Heart right ventricle (tissue), 16 donors: Measurements from ENCODE around the gene CKS1B. TPM values are rescaled to one million over a fixed set of nuclear protein-coding genes. Genes with fewer than 3 reads are reported as not detected.

Source experiments
- ATAC-seq, 8 donors: fragments of 200-7000 bp; cut with Tn5 transposase; one replicate each; pipeline ENCODE4 v1.9.1; 2020; ENCODE audit warnings: mild to moderate bottlenecking in 8 of 8, moderate library complexity in 8 of 8, moderate number of reproducible peaks in 1 of 8
- DNase-seq, 2 donors: peaks; one replicate each; pipeline ENCODE4 v3.0.0-alpha.2; 2020
- H3K27ac ChIP-seq, 10 donors: fragments of 200-600 bp; sonication (generic) in 2 of 10; one replicate each; pipeline versions ENCODE4 v1.5.0 to v1.8.0; 2020 to 2022; ENCODE audit warnings: mild to moderate bottlenecking in 3 of 10
- H3K27me3 ChIP-seq, 7 donors: fragments of 200-600 bp; one replicate each; pipeline ENCODE4 v1.8.0; 2021 to 2022; ENCODE audit warnings: mild to moderate bottlenecking in 2 of 7
- H3K36me3 ChIP-seq, 9 donors: fragments of 200-600 bp; sonication (generic) in 1 of 9; one replicate each; pipeline versions ENCODE4 v1.5.0 to v1.8.0; 2020 to 2022; ENCODE audit warnings: mild to moderate bottlenecking in 2 of 9
- H3K4me1 ChIP-seq, 9 donors: fragments of 200-600 bp; sonication (generic) in 1 of 9; one replicate each; pipeline versions ENCODE4 v1.5.0 to v1.8.0; 2020 to 2022; ENCODE audit warnings: mild to moderate bottlenecking in 4 of 9
- H3K4me3 ChIP-seq, 10 donors: fragments of 200-600 bp; sonication (generic) in 2 of 10; one replicate each; pipeline versions ENCODE4 v1.5.0 to v1.8.0; 2020 to 2022; ENCODE audit warnings: mild to moderate bottlenecking in 7 of 10, moderate library complexity in 2 of 10
- H3K9me3 ChIP-seq, 11 donors: fragments of 200-600 bp in 10 of 11; sonication (generic) in 2 of 11; one replicate each; pipeline versions ENCODE4 v1.5.0 to v1.8.0; 2013 to 2022; ENCODE audit warnings: mild to moderate bottlenecking in 2 of 11, control low read depth in 1 of 11, moderate library complexity in 1 of 11
- WGBS, 2 donors: extraction: QIAGEN DNeasy Blood & Tissue Kit; methylation state at CpG; one replicate each; pipeline ENCODE4 v1.1.7; 2013; ENCODE audit warnings: inconsistent platforms in 1 of 2; 5-methylcytosine and 5-hydroxymethylcytosine counted together
- intact Hi-C, 10 donors: fragments of 100-400 bp; cut with DNase I; formaldehyde crosslinking; loops; one replicate each; pipeline versions ENCODE4 v1.11.1 to v1.14.2; 2022
- polyA plus RNA-seq, 2 donors: library from polyadenylated mRNA; stranded (reverse); fragments of 200-250 nt; gene quantifications; one replicate each; pipeline ENCODE4 v1.2.3, GENCODE V29; 2013
- total RNA-seq, 10 donors: library from RNA; stranded (reverse); fragmentation: NEBNext Ultra II Directional in 3 of 10; extraction: Animal tissue kit (Norgen Biotek cat#: 25700) in 3 of 10; gene quantifications; one replicate each; pipeline versions ENCODE4 v1.2.1 to v1.2.4, GENCODE V29; 2021 to 2023
- TF ChIP-seq, protein P1 (sequence below), 9 donors: fragments of 200-600 bp; sonication (generic) in 2 of 9; IDR thresholded peaks; one replicate each; pipeline versions ENCODE4 v1.5.0 to v1.8.0; 2021 to 2022; ENCODE audit warnings: antibody characterized with exemption in 9 of 9, mild to moderate bottlenecking in 5 of 9, moderate library complexity in 1 of 9
- donor health status: Arrhythmogenic right ventricular cardiomyopathy.
- donor health status: ischemic (EF 13 %, LVEDD 7.1; RV severe dilation, severe dysfunction).
- donor health status: healthy with polysubstance abuse.
- donor health status: DM: no; HTN: yes; CAD: no.
- donor health status: DM: no; HTN: no; CAD: no.
- donor health status: ischemic (EF 25% LVEDD 6.9; RV normal size, moderate dysfunction).
- donor health status: ischemic (EF 25% LVEDD 5.7; RV mildly dilated, moderate dysfunction).
- donor health status: healthy.
- donor health status: DM: yes; HTN: yes; CAD: no.
- donor health status: Ischemic cardiomyopathy.
- donor health status: ischemic (EF 35%, LVEDD 5.7; RV mildly dilated, moderate dysfunction).
- donor health status: nonischemic (EF 11% LVEDD 7.7; RV severe dilation, severe dysfunction).
- donor health status: DM: yes; HTN: yes; CAD: no.
- donor health status: PGD.
- donor health status: ischemic (EF 29% LVEDD 5.4; RV normal size, mild dysfunction).
- donor health status: nonischemic (EF 23%, LVEDD 6.1; RV moderate dilation, normal function).

The CKS1B gene
- total and polyA plus RNA-seq, 12 donors, result 4.6 to 36.7 (median 17.5) TPM

DNA sequence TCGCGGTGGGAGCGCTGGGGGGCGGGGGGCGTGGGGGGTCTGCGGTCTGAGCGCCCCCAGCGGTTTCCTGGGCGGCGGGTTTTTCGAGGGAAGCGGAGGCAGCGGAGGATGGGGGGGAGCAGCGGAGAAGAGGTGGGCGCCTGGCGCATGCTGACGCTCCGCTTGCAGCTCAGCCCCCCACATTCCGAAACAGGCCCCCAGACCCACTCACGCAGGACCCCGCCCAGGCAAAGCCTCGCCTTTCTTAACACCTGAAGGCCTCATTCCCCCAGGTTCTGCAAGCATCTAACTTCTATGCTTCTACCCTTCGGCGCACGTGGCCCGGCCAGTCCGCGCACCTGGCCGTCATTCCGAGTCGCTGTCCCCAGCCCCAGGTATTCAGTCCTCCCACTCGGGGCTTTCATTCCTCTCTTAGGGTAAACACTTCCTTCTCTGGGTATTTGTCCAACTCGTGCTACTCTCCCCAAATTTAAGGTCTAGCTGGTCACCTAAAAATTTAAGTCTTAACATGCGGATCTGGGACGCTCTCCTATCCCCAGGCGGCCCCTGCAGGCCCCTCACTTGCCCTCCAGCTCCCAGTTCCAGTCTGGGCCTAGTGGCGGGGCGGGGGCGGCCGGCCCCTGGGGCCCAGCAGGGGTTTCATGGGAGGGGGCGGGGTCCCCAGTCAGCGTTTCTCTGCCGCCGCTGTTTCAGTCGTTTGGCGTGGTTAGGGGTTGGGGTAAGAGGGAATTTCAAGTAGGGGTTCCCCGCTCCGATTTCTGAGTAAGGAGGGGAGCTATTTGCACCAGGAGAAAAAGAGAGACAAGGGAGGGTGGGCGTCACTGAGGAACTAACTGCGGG, 25.3 kb downstream of the CKS1B start:
- intact Hi-C loops, result loop anchor here in 9 of 10 donors (2.0 to 10.0 kb wide), 5 partner anchors 17 to 65 kb away; partner anchors contain the start of genes PYGO2 (in 7 of the 9), CKS1B (in 3 of the 9), ADAM15 (in 1 of the 9) and EFNA4 (in 1 of the 9)
- H3K36me3 ChIP-seq, result no peaks in the 10 kb centered on the region
- DNase-seq (no peak), ATAC-seq (no peak)
- 1 to 2% methylated on average over 50 of the region's 50 CpGs for WGBS, 2 donors
- H3K27me3 ChIP-seq, result no peaks in the 10 kb centered on the region
- H3K4me1 ChIP-seq, result peaks cover 14 to 57% (median 29%) of the 10 kb centered on the region in 9 donors
- H3K27ac ChIP-seq, result peak overlapping the region; percentile 80 to 98 (median 95)
- TF ChIP-seq, protein P1, sequence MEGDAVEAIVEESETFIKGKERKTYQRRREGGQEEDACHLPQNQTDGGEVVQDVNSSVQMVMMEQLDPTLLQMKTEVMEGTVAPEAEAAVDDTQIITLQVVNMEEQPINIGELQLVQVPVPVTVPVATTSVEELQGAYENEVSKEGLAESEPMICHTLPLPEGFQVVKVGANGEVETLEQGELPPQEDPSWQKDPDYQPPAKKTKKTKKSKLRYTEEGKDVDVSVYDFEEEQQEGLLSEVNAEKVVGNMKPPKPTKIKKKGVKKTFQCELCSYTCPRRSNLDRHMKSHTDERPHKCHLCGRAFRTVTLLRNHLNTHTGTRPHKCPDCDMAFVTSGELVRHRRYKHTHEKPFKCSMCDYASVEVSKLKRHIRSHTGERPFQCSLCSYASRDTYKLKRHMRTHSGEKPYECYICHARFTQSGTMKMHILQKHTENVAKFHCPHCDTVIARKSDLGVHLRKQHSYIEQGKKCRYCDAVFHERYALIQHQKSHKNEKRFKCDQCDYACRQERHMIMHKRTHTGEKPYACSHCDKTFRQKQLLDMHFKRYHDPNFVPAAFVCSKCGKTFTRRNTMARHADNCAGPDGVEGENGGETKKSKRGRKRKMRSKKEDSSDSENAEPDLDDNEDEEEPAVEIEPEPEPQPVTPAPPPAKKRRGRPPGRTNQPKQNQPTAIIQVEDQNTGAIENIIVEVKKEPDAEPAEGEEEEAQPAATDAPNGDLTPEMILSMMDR (IDR thresholded peaks at IDR 0.05), result no peak
- peak overlapping the region; percentile 28 to 97 (median 91) for H3K4me3 ChIP-seq
- no peaks in the 10 kb centered on the region for H3K9me3 ChIP-seq

DNA sequence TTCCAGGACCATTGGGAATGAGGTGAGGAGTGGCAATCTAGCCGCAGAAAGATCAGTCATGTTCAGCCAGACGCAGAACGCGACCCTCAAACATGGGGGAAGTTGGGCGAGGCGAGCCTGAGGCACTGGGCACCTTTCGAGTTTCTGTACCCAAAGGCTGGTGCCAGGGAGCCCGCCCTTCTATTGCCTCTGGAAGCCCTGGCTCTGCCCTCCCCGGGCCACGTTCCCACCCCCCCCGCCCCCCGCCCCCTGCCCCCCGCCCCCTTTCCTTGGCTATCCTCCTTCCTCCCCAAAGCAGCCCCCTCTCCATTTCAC, 25.9 kb downstream of the CKS1B start:
- intact Hi-C loops, result loop anchor here in 5 of 10 donors (2.0 to 10.0 kb wide), 4 partner anchors 26 to 64 kb away; partner anchors contain the start of genes CKS1B (in 3 of the 5), ADAM15 (in 1 of the 5), EFNA4 (in 1 of the 5) and PYGO2 (in 1 of the 5)
- Histone ChIP-seq H3K4me1 (peaks cover 19 to 63% (median 35%) of the 10 kb centered on the region in 9 donors), H3K27me3 (no peaks in the 10 kb centered on the region), H3K36me3 (no peaks in the 10 kb centered on the region), H3K4me3 (peak overlapping the region; percentile 50 to 97 (median 91)), H3K9me3 (no peaks in the 10 kb centered on the region), H3K27ac (peak overlapping the region; percentile 80 to 98 (median 95))
- 0 to 3% methylated on average over 10 to 12 of the region's 13 CpGs for WGBS, 2 donors
- DNase-seq (no peak), ATAC-seq (peak in 1 of 8 donors; percentile 0)
- TF ChIP-seq, protein P1 (IDR thresholded peaks at IDR 0.05), result no peak

DNA sequence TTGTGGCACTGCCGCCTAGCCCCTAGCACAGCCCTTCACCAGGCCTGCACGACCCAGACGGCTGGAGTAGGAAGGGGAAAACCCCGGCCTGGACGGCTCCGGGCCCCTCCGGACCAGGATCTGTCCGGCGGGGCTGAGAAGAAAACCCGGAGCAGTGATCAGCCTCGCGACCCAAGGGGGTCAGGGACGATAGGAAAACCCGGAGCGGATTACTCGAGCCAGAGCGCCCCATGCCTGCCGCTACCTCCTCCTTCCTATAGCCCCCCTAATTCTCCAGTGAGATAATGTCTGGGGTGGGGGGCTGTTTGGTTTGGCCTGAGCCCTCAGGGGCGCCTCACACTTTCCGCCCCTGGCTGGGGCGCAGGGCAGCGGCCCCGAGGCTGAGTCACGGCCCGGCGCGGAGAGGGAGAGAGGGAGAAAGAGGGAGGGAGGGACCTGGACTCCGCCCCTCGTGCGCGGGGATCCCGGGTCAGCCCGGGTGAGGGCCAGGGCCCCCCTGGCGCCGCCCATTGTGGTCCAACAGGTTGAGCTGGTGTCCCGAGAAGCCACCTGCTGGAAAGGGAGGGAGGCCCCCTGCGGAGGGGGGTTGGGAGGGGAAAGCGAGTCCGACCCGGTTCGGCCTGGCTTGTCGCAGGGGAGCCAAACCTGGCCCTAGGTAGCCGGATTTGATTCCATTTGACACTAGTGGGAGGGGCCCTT, 26.4 kb downstream of the CKS1B start:
- Histone ChIP-seq H3K36me3 (no peaks in the 10 kb centered on the region), H3K4me1 (peaks cover 21 to 63% (median 40%) of the 10 kb centered on the region in 9 donors), H3K27me3 (no peaks in the 10 kb centered on the region), H3K27ac (peak overlapping the region; percentile 80 to 98 (median 95)), H3K9me3 (no peaks in the 10 kb centered on the region), H3K4me3 (peak overlapping the region; percentile 50 to 97 (median 91))
- intact Hi-C loops, result loop anchor here in 5 of 10 donors (1.0 to 10.0 kb wide), 5 partner anchors 16 to 64 kb away; partner anchors contain the start of genes CKS1B (in 3 of the 5), ADAM15 (in 1 of the 5), EFNA4 (in 1 of the 5) and PYGO2 (in 1 of the 5)
- 0% methylated on average over 42 to 43 of the region's 43 CpGs for WGBS, 2 donors
- ATAC-seq (peak; percentile 59 to 76 (median 64)), DNase-seq (peak; percentile 87 to 90)
- TF ChIP-seq, protein P1 (IDR thresholded peaks at IDR 0.05), result peak in 2 of 9 donors; percentile 7 to 22

DNA sequence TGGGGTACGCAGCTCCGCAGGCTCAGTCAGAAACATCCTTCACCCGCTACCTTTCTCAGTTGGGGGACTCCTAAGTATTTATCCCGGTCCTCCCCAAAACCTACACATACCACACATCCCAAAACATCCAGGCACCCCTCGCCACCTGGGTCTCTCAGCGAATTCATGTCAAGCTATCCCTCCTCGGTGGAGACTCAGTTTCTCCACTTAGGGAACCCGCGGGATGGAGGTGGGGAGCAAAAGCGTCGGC, 26.9 kb downstream of the CKS1B start:
- peak overlapping the region; percentile 80 to 98 (median 95) for H3K27ac ChIP-seq

More for the DNA sequence above, 26.9 kb downstream of the CKS1B start:
- no peaks in the 10 kb centered on the region for H3K9me3 ChIP-seq
- H3K4me1 ChIP-seq, result peaks cover 25 to 64% (median 45%) of the 10 kb centered on the region in 9 donors
- DNase-seq (no peak), ATAC-seq (no peak)
- intact Hi-C loops, result loop anchor here in 5 of 10 donors (1.0 to 10.0 kb wide), 5 partner anchors 16 to 63 kb away; partner anchors contain the start of genes CKS1B (in 3 of the 5), ADAM15 (in 1 of the 5), EFNA4 (in 1 of the 5) and PYGO2 (in 1 of the 5)
- TF ChIP-seq, protein P1 (IDR thresholded peaks at IDR 0.05), result no peak
- no peaks in the 10 kb centered on the region for H3K36me3 ChIP-seq
- peak overlapping the region; percentile 50 to 97 (median 91) for H3K4me3 ChIP-seq
- no peaks in the 10 kb centered on the region for H3K27me3 ChIP-seq
- 1% methylated on average over 11 of the region's 11 CpGs for WGBS, 2 donors
